HCT116 (cell line): ENCODE results near the gene TLCD2. TPM values are rescaled to one million over a fixed set of nuclear protein-coding genes. Genes with fewer than 3 reads are reported as not detected.

ENCODE experiments used
- ATAC-seq: fragments of 200-7000 bp; cut with Tn5 transposase; 2 replicates; pipeline ENCODE4 v1.9.1; 2020; ENCODE audit warnings: mild to moderate bottlenecking, moderate library complexity
- BruUV-seq: library from RNA; stranded (reverse); fragments of 400-500 nt; replicated peaks from 2 replicates; lab custom pipeline; 2021; lab: Mats Ljungman, UMichigan
- CTCF ChIA-PET: fragments of 300-600 bp; sonication (Branson Sonifier 250); formaldehyde crosslinking; loops from one replicate; lab custom pipeline; 2021; ENCODE audit warnings: antibody characterized with exemption; lab: Charles Lee
- POLR2A ChIA-PET: fragments of 300-600, 350-600 bp; sonication (Branson Sonifier 250); formaldehyde crosslinking; loops from one replicate; lab custom pipeline; 2021; ENCODE audit warnings: antibody characterized with exemption; lab: Charles Lee
- RAD21 ChIA-PET, 2 experiments: fragments of 300-600 bp; sonication (Branson Sonifier 250); formaldehyde crosslinking; loops; one replicate each; lab custom pipeline; 2023; ENCODE audit warnings: low total read pairs in 2 of 2; ENCODE audit not compliant: uncharacterized antibody in 2 of 2, unreplicated experiment in 2 of 2, low non-redundant PET in 1 of 2; lab: Charles Lee
- DNase-seq: peaks from one replicate; pipeline ENCODE4 v3.0.0-alpha.2; 2010; ENCODE audit warnings: low read depth, low spot score
- H2AFZ ChIP-seq: fragments of 200-600 bp; shearing (Covaris generic), sonication (generic); 2 replicates; pipeline ENCODE4 v1.6.1; 2017; ENCODE audit warnings: low read depth, mixed run types, mixed read lengths, antibody characterized with exemption, low read length; ENCODE audit not compliant: poor library complexity, severe bottlenecking
- H3K27ac ChIP-seq: 2 replicates; pipeline ENCODE4 v1.5.1; 2012; ENCODE audit warnings: low read depth, low read length
- H3K27me3 ChIP-seq: fragments of 200-600 bp; sonication (generic); 2 replicates; pipeline ENCODE4 v1.6.1; 2016; ENCODE audit warnings: mixed run types, low read length, mixed read lengths; ENCODE audit not compliant: insufficient read depth
- H3K36me3 ChIP-seq, 2 experiments: fragments of 200-500 bp in 1 of 2; fragments of 200-600 bp in 1 of 2; sonication (Bioruptor generic) in 1 of 2; sonication (generic) in 1 of 2; 2 replicates each; pipeline versions ENCODE4 v1.5.1 to v1.6.1; 2014 to 2016; ENCODE audit warnings: low read length in 2 of 2, inconsistent platforms in 1 of 2, mixed read lengths in 1 of 2, mixed run types in 1 of 2; ENCODE audit not compliant: insufficient read depth in 2 of 2, control insufficient read depth in 1 of 2
- H3K4me1 ChIP-seq, 2 experiments: fragments of 200-600 bp in 1 of 2; sonication (generic) in 1 of 2; 2 replicates each; pipeline versions ENCODE4 v1.5.1 to v1.6.1; 2012 to 2017; ENCODE audit warnings: low read length in 2 of 2, inconsistent platforms in 1 of 2, mild to moderate bottlenecking in 1 of 2, mixed read lengths in 1 of 2, mixed run types in 1 of 2, moderate library complexity in 1 of 2; ENCODE audit not compliant: insufficient read depth in 2 of 2, control insufficient read depth in 1 of 2
- H3K4me2 ChIP-seq: fragments of 200-600 bp; sonication (generic); 2 replicates; pipeline ENCODE4 v1.6.1; 2017; ENCODE audit warnings: mixed run types, low read length, mixed read lengths
- H3K4me3 ChIP-seq, 2 experiments: fragments of 200-600 bp in 1 of 2; sonication (generic) in 1 of 2; replicated peaks in 1 of 2; 2 replicates each; pipeline ENCODE4 v1.5.1; 2011 to 2016; ENCODE audit warnings: low read length in 2 of 2, control low read depth in 1 of 2, low read depth in 1 of 2, mild to moderate bottlenecking in 1 of 2, mixed read lengths in 1 of 2, mixed run types in 1 of 2
- H3K79me2 ChIP-seq: fragments of 200-600 bp; sonication (generic); 2 replicates; pipeline ENCODE4 v1.6.1; 2017; ENCODE audit warnings: mild to moderate bottlenecking, mixed run types, low read length, moderate library complexity, mixed read lengths; ENCODE audit not compliant: insufficient read depth
- H3K9ac ChIP-seq: fragments of 200-600 bp; sonication (generic); 2 replicates; pipeline ENCODE4 v1.6.1; 2016; ENCODE audit warnings: low read length, mixed read lengths
- H3K9me2 ChIP-seq: fragments of 200-600 bp; sonication (generic), shearing (Covaris generic); 2 replicates; pipeline ENCODE4 v1.6.1; 2017; ENCODE audit warnings: mixed run types, mild to moderate bottlenecking, moderate library complexity; ENCODE audit not compliant: insufficient read depth
- H3K9me3 ChIP-seq, 2 experiments: fragments of 200-500 bp in 1 of 2; fragments of 200-600 bp in 1 of 2; sonication (Bioruptor generic) in 1 of 2; sonication (generic) in 1 of 2; 2 replicates each; pipeline ENCODE4 v1.6.1; 2014 to 2017; ENCODE audit warnings: low read length in 2 of 2, mixed read lengths in 2 of 2, inconsistent platforms in 1 of 2, low read depth in 1 of 2, mild to moderate bottlenecking in 1 of 2, mixed run types in 1 of 2, moderate library complexity in 1 of 2; ENCODE audit not compliant: control insufficient read depth in 1 of 2, insufficient read depth in 1 of 2
- H4K20me1 ChIP-seq: fragments of 200-600 bp; sonication (generic), shearing (Covaris generic); 2 replicates; pipeline ENCODE4 v1.6.1; 2017; ENCODE audit warnings: mixed run types, mild to moderate bottlenecking, moderate library complexity; ENCODE audit not compliant: insufficient read depth
- CBX3 ChIP-seq: IDR thresholded peaks from 2 replicates; pipeline ENCODE4 v1.6.1; 2012; ENCODE audit warnings: low read depth
- CEBPB ChIP-seq: IDR thresholded peaks from 2 replicates; pipeline ENCODE4 v1.6.1; 2012; ENCODE audit warnings: low read depth
- CTCF ChIP-seq, 3 experiments: fragments of 200-600 bp in 1 of 3; sonication (generic) in 1 of 3; IDR thresholded peaks in 2 of 3; conservative IDR thresholded peaks in 1 of 3; 2 replicates each; pipeline ENCODE4 v1.5.1; 2012 to 2017; ENCODE audit warnings: low read depth in 2 of 3, low read length in 2 of 3, antibody characterized with exemption in 1 of 3, borderline replicate concordance in 1 of 3, control low read depth in 1 of 3, mild to moderate bottlenecking in 1 of 3, mixed read lengths in 1 of 3, mixed run types in 1 of 3, moderate library complexity in 1 of 3; ENCODE audit not compliant: insufficient read depth in 1 of 3
- EGR1 ChIP-seq: IDR thresholded peaks from 2 replicates; pipeline ENCODE4 v1.6.1; 2012; ENCODE audit warnings: low read depth
- ELF1 ChIP-seq: IDR thresholded peaks from 2 replicates; pipeline ENCODE4 v1.6.1; 2012; ENCODE audit warnings: low read depth, borderline replicate concordance
- EZH2phosphoT487 ChIP-seq: fragments of 200-600 bp; IDR thresholded peaks from 2 replicates; pipeline ENCODE4 v1.6.1; 2018; ENCODE audit warnings: antibody characterized with exemption, borderline replicate concordance
- FOSL1 ChIP-seq: IDR thresholded peaks from 2 replicates; pipeline ENCODE4 v1.6.1; 2012; ENCODE audit warnings: low read depth
- JUND ChIP-seq: IDR thresholded peaks from 2 replicates; pipeline ENCODE4 v1.6.1; 2012
- RAD21 ChIP-seq: IDR thresholded peaks from 2 replicates; pipeline ENCODE4 v1.6.1; 2012; ENCODE audit warnings: low read depth, mild to moderate bottlenecking
- REST ChIP-seq: IDR thresholded peaks from 2 replicates; pipeline ENCODE4 v1.6.1; 2012; ENCODE audit warnings: low read depth
- SIN3A ChIP-seq: IDR thresholded peaks from 2 replicates; pipeline ENCODE4 v1.6.1; 2012; ENCODE audit warnings: low read depth
- SP1 ChIP-seq: IDR thresholded peaks from 2 replicates; pipeline ENCODE4 v1.6.1; 2012; ENCODE audit warnings: low read depth
- SRF ChIP-seq: IDR thresholded peaks from 2 replicates; pipeline ENCODE4 v1.6.1; 2012; ENCODE audit warnings: low read depth
- TCF7L2 ChIP-seq: IDR thresholded peaks from 2 replicates; pipeline ENCODE4 v1.7.0; 2011; ENCODE audit warnings: borderline replicate concordance, inconsistent platforms; ENCODE audit not compliant: insufficient read depth, insufficient read length; ENCODE audit errors: extremely low read depth
- ZBTB33 ChIP-seq: IDR thresholded peaks from 2 replicates; pipeline ENCODE4 v1.6.1; 2011; ENCODE audit warnings: mild to moderate bottlenecking, low read length, moderate library complexity; ENCODE audit not compliant: insufficient replicate concordance; ENCODE audit errors: extremely low read depth
- ZNF274 ChIP-seq: fragments of 200-500 bp; sonication (Bioruptor generic); IDR thresholded peaks from 2 replicates; pipeline ENCODE4 v1.6.1; 2014; ENCODE audit warnings: mild to moderate bottlenecking, low read depth, low read length, inconsistent platforms
- intact Hi-C: fragments of 100-400 bp; cut with micrococcal nuclease; formaldehyde crosslinking; loops from 2 replicates; pipeline ENCODE4 v1.10.0; 2022
- total RNA-seq: library from RNA; stranded (reverse); gene quantifications from one replicate; pipeline ENCODE4 v1.2.1, GENCODE V29; 2021; ENCODE audit not compliant: unreplicated experiment
- TF ChIP-seq, protein P1 (sequence below): IDR thresholded peaks from 2 replicates; pipeline ENCODE4 v1.6.1; 2012

The TLCD2 gene
- total RNA-seq, 1 experiment from 2014 or later = 1.8 TPM

- DNase-seq (no peak), ATAC-seq (no peak)
- no peaks in the 10 kb centered on the region for H3K9me2 ChIP-seq
- no peaks in the 10 kb centered on the region for H3K36me3 ChIP-seq
- RAD21 ChIA-PET = no interaction called here
- TF ChIP-seq EGR1 = no peak
- TF ChIP-seq CTCF (IDR thresholded peaks at IDR 0.05 in 2 of 3, conservative IDR thresholded peaks at IDR 0.05 in 1 of 3; ENCODE audit: borderline replicate concordance in 1 of 3, insufficient read depth in 1 of 3, low read depth in 2 of 3, low read length in 2 of 3) = no peak
- no peak for TF ChIP-seq REST
- no peak for TF ChIP-seq CEBPB
- no peak for TF ChIP-seq SIN3A
- no peak for TF ChIP-seq ZBTB33
- TF ChIP-seq JUND = no peak
- TF ChIP-seq FOSL1 = no peak
- TF ChIP-seq SRF = no peak
- TF ChIP-seq EZH2phosphoT487 = no peak
- no peak for TF ChIP-seq CBX3
- TF ChIP-seq, protein P1, sequence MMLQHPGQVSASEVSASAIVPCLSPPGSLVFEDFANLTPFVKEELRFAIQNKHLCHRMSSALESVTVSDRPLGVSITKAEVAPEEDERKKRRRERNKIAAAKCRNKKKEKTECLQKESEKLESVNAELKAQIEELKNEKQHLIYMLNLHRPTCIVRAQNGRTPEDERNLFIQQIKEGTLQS = no peak
- no peak for TF ChIP-seq ZNF274
- TF ChIP-seq RAD21 = no peak
- no peak for TF ChIP-seq ELF1
- TF ChIP-seq TCF7L2 = no peak
- TF ChIP-seq SP1 = no peak
- H3K4me3 ChIP-seq = no peak overlapping the region
- intact Hi-C loops = no loop called here
- H4K20me1 ChIP-seq = no peaks in the 10 kb centered on the region
- H3K4me1 ChIP-seq = peaks cover 8 to 11% of the 10 kb centered on the region in 2 experiments
- BruUV-seq = no TSS peak
- H3K4me2 ChIP-seq = no peak overlapping the region
- H3K9ac ChIP-seq = no peak overlapping the region
- no peak overlapping the region for H2AFZ ChIP-seq
- no peaks in the 10 kb centered on the region for H3K79me2 ChIP-seq
- CTCF ChIA-PET = no interaction called here
- no peak overlapping the region for H3K27ac ChIP-seq
- POLR2A ChIA-PET = no interaction called here
- no peaks in the 10 kb centered on the region for H3K9me3 ChIP-seq
- H3K27me3 ChIP-seq = no peaks in the 10 kb centered on the region
These were observed 19.5 kb downstream of the TLCD2 start for GRCh38 chr17:1690544-1691221.
